Measurements from ENCODE around the gene B4GALNT1.
A peak's percentile ranks its signal among the peaks of the same experiment; 100 is the strongest.

B4GALNT1 gene

GRCh38 chr12:57627501-57628279 is 5.3 kb downstream of the B4GALNT1 start:
- Mint-ChIP-seq H3K9me3 (no peaks in the 10 kb centered on the region), H3K4me1 (ENCODE audit: low read depth) (peaks cover 12% of the 10 kb centered on the region), H3K27me3 (peaks cover 87% of the 10 kb centered on the region), H3K36me3 (ENCODE audit: low read depth) (no peaks in the 10 kb centered on the region), H3K27ac (no peak overlapping the region), H3K4me3 (no peak overlapping the region)

- no peak overlapping the region for H3K27ac Mint-ChIP-seq
- H3K4me3 Mint-ChIP-seq, result no peak overlapping the region
- no peaks in the 10 kb centered on the region for H3K36me3 Mint-ChIP-seq (ENCODE audit: low read depth)
- no peaks in the 10 kb centered on the region for H3K9me3 Mint-ChIP-seq
- H3K27me3 Mint-ChIP-seq, result peaks cover 90% of the 10 kb centered on the region
- peaks cover 13% of the 10 kb centered on the region for H3K4me1 Mint-ChIP-seq (ENCODE audit: low read depth)
Measured at GRCh38 chr12:57626921-57627445, 6.0 kb downstream of the B4GALNT1 start.

- no peaks in the 10 kb centered on the region for H3K9me3 Mint-ChIP-seq
- peaks cover 20% of the 10 kb centered on the region for H3K4me1 Mint-ChIP-seq (ENCODE audit: low read depth)
- H3K27me3 Mint-ChIP-seq, result peaks cover 91% of the 10 kb centered on the region
- H3K36me3 Mint-ChIP-seq (ENCODE audit: low read depth), result no peaks in the 10 kb centered on the region
- no peak overlapping the region for H3K4me3 Mint-ChIP-seq
- H3K27ac Mint-ChIP-seq, result no peak overlapping the region
Measured at GRCh38 chr12:57626111-57626920, 6.7 kb downstream of the B4GALNT1 start.

- Mint-ChIP-seq H3K9me3 (no peaks in the 10 kb centered on the region), H3K27ac (no peak overlapping the region), H3K36me3 (ENCODE audit: low read depth) (no peaks in the 10 kb centered on the region), H3K4me1 (ENCODE audit: low read depth) (peaks cover 28% of the 10 kb centered on the region), H3K27me3 (peaks cover 91% of the 10 kb centered on the region), H3K4me3 (no peak overlapping the region)
Measured at GRCh38 chr12:57625261-57626032, 7.6 kb downstream of the B4GALNT1 start.

- no peaks in the 10 kb centered on the region for H3K9me3 Mint-ChIP-seq
- H3K27ac Mint-ChIP-seq, result no peak overlapping the region
- no peak overlapping the region for H3K4me3 Mint-ChIP-seq
- peaks cover 32% of the 10 kb centered on the region for H3K4me1 Mint-ChIP-seq (ENCODE audit: low read depth)
- no peaks in the 10 kb centered on the region for H3K36me3 Mint-ChIP-seq (ENCODE audit: low read depth)
- peaks cover 93% of the 10 kb centered on the region for H3K27me3 Mint-ChIP-seq
Measured at GRCh38 chr12:57624441-57625220, 8.4 kb downstream of the B4GALNT1 start.

- no peak overlapping the region for H3K27ac Mint-ChIP-seq
Measured at GRCh38 chr12:57623811-57624390, 9.1 kb downstream of the B4GALNT1 start.

GRCh38 chr12:57623385-57623784 is 9.6 kb downstream of the B4GALNT1 start:
- Mint-ChIP-seq H3K27ac (no peak overlapping the region), H3K9me3 (no peaks in the 10 kb centered on the region), H3K4me1 (ENCODE audit: low read depth) (peaks cover 32% of the 10 kb centered on the region), H3K36me3 (ENCODE audit: low read depth) (no peaks in the 10 kb centered on the region), H3K4me3 (no peak overlapping the region), H3K27me3 (peaks cover 89% of the 10 kb centered on the region)

More at GRCh38 chr12:57623811-57624390, 9.1 kb downstream of the B4GALNT1 start:
- H3K4me1 Mint-ChIP-seq (ENCODE audit: low read depth), result peaks cover 32% of the 10 kb centered on the region
- H3K27me3 Mint-ChIP-seq, result peaks cover 92% of the 10 kb centered on the region
- no peak overlapping the region for H3K4me3 Mint-ChIP-seq
- no peaks in the 10 kb centered on the region for H3K9me3 Mint-ChIP-seq
- H3K36me3 Mint-ChIP-seq (ENCODE audit: low read depth), result no peaks in the 10 kb centered on the region

- H3K9me3 Mint-ChIP-seq, result no peaks in the 10 kb centered on the region
- H3K36me3 Mint-ChIP-seq (ENCODE audit: low read depth), result no peaks in the 10 kb centered on the region
- H3K27ac Mint-ChIP-seq, result no peak overlapping the region
- peak overlapping the region; percentile 77 for H3K4me3 Mint-ChIP-seq
- peaks cover 90% of the 10 kb centered on the region for H3K27me3 Mint-ChIP-seq
- peaks cover 28% of the 10 kb centered on the region for H3K4me1 Mint-ChIP-seq (ENCODE audit: low read depth)
Measured at GRCh38 chr12:57622293-57623245, 10.4 kb downstream of the B4GALNT1 start.

- H3K9me3 Mint-ChIP-seq, result no peaks in the 10 kb centered on the region
- peaks cover 89% of the 10 kb centered on the region for H3K27me3 Mint-ChIP-seq
- peak overlapping the region; percentile 28 for H3K27ac Mint-ChIP-seq
- H3K4me1 Mint-ChIP-seq (ENCODE audit: low read depth), result peaks cover 23% of the 10 kb centered on the region
- no peaks in the 10 kb centered on the region for H3K36me3 Mint-ChIP-seq (ENCODE audit: low read depth)
- peak overlapping the region; percentile 77 for H3K4me3 Mint-ChIP-seq
Measured at GRCh38 chr12:57621497-57622292, 11.3 kb downstream of the B4GALNT1 start.

- H3K36me3 Mint-ChIP-seq (ENCODE audit: low read depth), result no peaks in the 10 kb centered on the region
- no peaks in the 10 kb centered on the region for H3K9me3 Mint-ChIP-seq
- peak overlapping the region; percentile 75 for H3K27ac Mint-ChIP-seq
- H3K27me3 Mint-ChIP-seq, result peaks cover 82% of the 10 kb centered on the region
- peaks cover 23% of the 10 kb centered on the region for H3K4me1 Mint-ChIP-seq (ENCODE audit: low read depth)
- H3K4me3 Mint-ChIP-seq, result peak overlapping the region; percentile 77
Measured at GRCh38 chr12:57620936-57621496, 12.0 kb downstream of the B4GALNT1 start.

GRCh38 chr12:57620245-57620935 is 12.6 kb downstream of the B4GALNT1 start:
- H3K4me1 Mint-ChIP-seq (ENCODE audit: low read depth), result peaks cover 23% of the 10 kb centered on the region
- H3K4me3 Mint-ChIP-seq, result peak overlapping the region; percentile 77
- H3K27ac Mint-ChIP-seq, result peak overlapping the region; percentile 75
- H3K9me3 Mint-ChIP-seq, result no peaks in the 10 kb centered on the region
- H3K36me3 Mint-ChIP-seq (ENCODE audit: low read depth), result no peaks in the 10 kb centered on the region
- H3K27me3 Mint-ChIP-seq, result peaks cover 76% of the 10 kb centered on the region
